ENCODE measurements around the gene ENDOU. TPM values are rescaled to one million over a fixed set of nuclear protein-coding genes. Genes with fewer than 3 reads are reported as not detected.

The ENDOU gene
- total RNA-seq, 1 donor from 2014 or later = 0.32 TPM

DNA sequence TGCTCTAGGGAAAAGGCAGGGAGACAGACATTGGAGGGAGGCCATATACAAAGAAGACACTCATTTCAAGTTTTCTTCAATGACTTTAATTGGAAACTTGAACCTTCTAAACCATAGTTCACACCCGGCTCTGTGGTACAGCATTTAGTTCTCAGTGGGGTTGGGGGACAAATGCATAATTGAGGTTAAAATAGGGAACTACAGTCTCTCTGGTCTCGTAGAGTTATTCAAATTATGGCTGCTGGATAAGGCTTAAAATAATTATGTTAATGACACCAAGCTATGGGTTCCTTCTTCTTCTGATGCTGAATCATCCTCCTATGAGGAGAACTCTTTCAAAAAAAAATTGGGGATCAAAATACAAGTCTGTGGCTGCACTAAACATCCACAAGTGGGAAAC is 15.6 kb downstream of the ENDOU start:
- H3K27me3 ChIP-seq = no peaks in the 10 kb centered on the region
- intact Hi-C loops (cut with DNase I) = loop anchor here (10.0 kb wide), 1 partner anchor 125 kb away; no protein-coding TSS in a partner anchor
- DNase-seq (no peak), ATAC-seq (no peak)
- H3K36me3 ChIP-seq = no peaks in the 10 kb centered on the region
- TF ChIP-seq, protein P1, sequence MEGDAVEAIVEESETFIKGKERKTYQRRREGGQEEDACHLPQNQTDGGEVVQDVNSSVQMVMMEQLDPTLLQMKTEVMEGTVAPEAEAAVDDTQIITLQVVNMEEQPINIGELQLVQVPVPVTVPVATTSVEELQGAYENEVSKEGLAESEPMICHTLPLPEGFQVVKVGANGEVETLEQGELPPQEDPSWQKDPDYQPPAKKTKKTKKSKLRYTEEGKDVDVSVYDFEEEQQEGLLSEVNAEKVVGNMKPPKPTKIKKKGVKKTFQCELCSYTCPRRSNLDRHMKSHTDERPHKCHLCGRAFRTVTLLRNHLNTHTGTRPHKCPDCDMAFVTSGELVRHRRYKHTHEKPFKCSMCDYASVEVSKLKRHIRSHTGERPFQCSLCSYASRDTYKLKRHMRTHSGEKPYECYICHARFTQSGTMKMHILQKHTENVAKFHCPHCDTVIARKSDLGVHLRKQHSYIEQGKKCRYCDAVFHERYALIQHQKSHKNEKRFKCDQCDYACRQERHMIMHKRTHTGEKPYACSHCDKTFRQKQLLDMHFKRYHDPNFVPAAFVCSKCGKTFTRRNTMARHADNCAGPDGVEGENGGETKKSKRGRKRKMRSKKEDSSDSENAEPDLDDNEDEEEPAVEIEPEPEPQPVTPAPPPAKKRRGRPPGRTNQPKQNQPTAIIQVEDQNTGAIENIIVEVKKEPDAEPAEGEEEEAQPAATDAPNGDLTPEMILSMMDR (IDR thresholded peaks at IDR 0.05) = no peak
- H3K9me3 ChIP-seq = no peaks in the 10 kb centered on the region
- peaks cover 32% of the 10 kb centered on the region for H3K4me1 ChIP-seq
- no peak overlapping the region for H3K4me3 ChIP-seq
- no peak overlapping the region for H3K27ac ChIP-seq

DNA sequence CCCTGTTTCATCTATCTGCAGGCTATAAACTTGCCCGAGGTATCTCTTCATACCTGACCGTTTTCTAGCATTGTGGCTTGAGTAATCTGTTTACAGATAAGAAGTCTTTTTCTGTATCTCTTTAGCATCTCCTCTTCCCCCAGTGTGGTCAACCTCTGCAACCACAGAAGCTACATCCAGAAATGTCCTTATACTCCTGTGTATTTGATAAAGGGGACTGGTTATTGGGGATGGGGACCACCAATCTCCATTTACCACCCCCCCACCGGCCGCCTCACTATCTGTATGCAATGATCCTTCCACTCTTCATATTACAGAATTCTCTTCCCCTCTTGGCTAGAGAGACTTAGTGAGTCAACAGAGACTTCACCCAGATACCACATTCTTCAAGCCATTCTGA is 16.1 kb downstream of the ENDOU start:
- H3K27ac ChIP-seq = no peak overlapping the region
- H3K4me3 ChIP-seq = no peak overlapping the region
- no peak for DNase-seq
- H3K9me3 ChIP-seq = no peaks in the 10 kb centered on the region
- H3K4me1 ChIP-seq = peaks cover 32% of the 10 kb centered on the region
- H3K36me3 ChIP-seq = no peaks in the 10 kb centered on the region
- no peaks in the 10 kb centered on the region for H3K27me3 ChIP-seq
- intact Hi-C loops (cut with DNase I) = no loop called here
- TF ChIP-seq, protein P1 (IDR thresholded peaks at IDR 0.05) = no peak
- ATAC-seq = no peak

DNA sequence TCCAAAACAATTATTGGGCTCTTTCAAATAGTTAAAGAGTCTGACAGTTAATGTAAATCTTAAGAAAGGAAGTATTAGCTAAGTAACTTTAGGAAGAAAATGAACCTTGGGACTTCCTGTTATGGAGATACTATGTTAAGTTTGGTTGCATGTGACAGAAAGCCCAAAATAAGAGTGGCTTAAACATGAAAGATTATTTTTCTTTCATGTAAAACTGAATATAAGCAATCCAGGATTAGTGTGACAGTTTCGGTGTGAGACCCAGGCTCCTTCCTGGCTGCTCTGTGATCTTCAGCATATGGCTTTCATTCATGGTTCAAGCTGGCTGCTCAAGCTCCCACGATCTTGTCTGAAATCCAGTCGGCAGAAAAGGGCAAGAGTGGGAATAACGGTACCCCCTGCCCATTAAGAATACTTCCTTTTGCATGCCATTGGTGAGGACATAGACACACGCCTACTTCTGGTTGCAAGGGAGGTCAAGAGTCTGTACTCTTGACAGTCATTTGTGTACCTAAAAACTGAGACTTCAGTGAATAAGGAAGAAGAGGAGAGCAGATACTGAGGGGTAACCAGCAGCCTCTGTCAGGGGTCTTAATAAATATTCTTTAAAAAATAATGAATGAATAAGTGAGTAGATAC is 17.3 kb downstream of the ENDOU start:
- TF ChIP-seq, protein P1 (IDR thresholded peaks at IDR 0.05) = no peak
- no peak for ATAC-seq
- intact Hi-C loops (cut with DNase I) = no loop called here

DNA sequence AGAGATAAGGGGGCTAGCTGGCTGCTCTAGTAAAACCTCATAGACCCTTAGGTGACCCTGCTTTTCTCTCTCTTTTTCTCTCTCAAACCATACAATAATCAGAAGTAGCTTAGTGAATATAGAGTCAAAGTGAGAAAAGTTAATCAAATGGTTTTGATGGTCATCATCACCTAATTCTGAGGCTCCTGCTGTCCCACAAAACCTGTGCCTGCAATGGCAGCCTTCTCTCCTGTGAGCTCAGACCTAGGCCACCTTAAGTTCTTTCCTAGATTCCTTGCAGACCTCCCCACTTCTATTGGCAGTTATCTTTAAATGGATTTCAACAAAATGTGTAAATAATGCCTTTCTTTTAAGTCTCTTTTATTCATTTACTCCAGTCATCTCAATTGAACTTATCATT is 17.9 kb downstream of the ENDOU start:
- Histone ChIP-seq H3K9me3 (no peaks in the 10 kb centered on the region), H3K36me3 (no peaks in the 10 kb centered on the region), H3K27ac (no peak overlapping the region), H3K27me3 (no peaks in the 10 kb centered on the region), H3K4me1 (peaks cover 35% of the 10 kb centered on the region), H3K4me3 (no peak overlapping the region)
- ATAC-seq (no peak), DNase-seq (no peak)
- intact Hi-C loops (cut with DNase I) = no loop called here
- TF ChIP-seq, protein P1 (IDR thresholded peaks at IDR 0.05) = no peak

More for the DNA sequence above, 17.3 kb downstream of the ENDOU start:
- H3K36me3 ChIP-seq = no peaks in the 10 kb centered on the region
- H3K4me1 ChIP-seq = peaks cover 35% of the 10 kb centered on the region
- DNase-seq = no peak
- H3K27ac ChIP-seq = no peak overlapping the region
- H3K9me3 ChIP-seq = no peaks in the 10 kb centered on the region
- no peak overlapping the region for H3K4me3 ChIP-seq
- H3K27me3 ChIP-seq = no peaks in the 10 kb centered on the region

DNA sequence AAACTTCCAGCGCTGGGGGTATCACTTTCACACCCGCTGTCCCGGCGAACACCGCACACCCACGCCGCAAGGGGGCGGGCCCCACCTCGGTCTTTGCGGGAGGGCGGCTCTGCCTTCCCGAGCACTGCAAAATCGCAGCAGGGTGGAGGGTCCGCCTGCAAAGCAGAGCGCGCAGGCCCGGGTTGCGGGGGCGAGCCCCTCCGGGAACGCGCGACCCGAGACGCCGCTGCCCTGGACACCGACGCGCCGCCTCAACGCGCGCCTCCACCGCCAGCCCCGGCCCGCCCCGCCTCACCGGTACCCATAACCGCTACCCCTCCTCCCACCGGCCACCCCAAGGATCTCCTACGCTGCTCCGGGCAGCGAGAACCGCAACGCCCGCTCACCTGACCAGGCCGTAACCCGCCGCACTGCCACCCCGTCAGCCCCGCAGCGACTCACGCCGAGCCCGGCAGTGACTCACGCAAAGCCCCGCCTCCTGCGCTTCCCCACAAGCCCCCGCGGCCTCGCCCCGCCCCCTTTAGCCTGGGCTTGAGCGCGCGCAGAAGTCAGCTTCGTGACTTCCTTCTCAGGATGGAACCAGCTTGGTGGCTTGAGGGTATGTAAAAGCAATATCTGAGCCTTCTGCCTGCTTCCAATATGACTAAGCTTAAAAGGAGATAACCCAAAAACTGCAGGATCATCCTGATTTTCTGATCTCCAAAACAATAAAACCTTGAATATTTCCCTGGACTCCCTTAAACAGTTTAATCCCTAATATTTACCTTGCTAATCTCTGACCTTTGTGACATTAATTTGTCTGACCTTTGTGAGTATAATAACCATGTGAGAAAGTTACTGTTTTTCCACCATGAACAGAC is 19.5 kb downstream of the ENDOU start, which contains the start of gene RPAP3:
Gene RPAP3 (minus strand): TSS at position 465 of the 860 bp plus-strand sequence. CDS start 3,190 bp downstream, outside the sequence.
- intact Hi-C loops (cut with DNase I) = no loop called here
- ATAC-seq (peak; percentile 99), DNase-seq (peak; percentile 99)
- peak within 1 kb of the TSS; percentile 90 for H3K4me3 ChIP-seq
- H3K9me3 ChIP-seq = no peaks in the 10 kb centered on the region
- H3K27me3 ChIP-seq = no peaks in the 10 kb centered on the region
- TF ChIP-seq, protein P1 (IDR thresholded peaks at IDR 0.05) = peak; percentile 71
- peaks cover 7% of the 10 kb centered on the region for H3K36me3 ChIP-seq
- H3K4me1 ChIP-seq = peaks cover 35% of the 10 kb centered on the region
- peak within 1 kb of the TSS; percentile 89 for H3K27ac ChIP-seq

Data from upper lobe of right lung (tissue), 1 donor.